Right lobe of liver (tissue), 4 donors: Measurements from ENCODE around the gene LGR4.

ENCODE experiments used
- POLR2A ChIP-seq: fragments of 450-650 bp; IDR thresholded peaks from one replicate; pipeline ENCODE4 v1.6.1; 2017; ENCODE audit warnings: antibody characterized with exemption, mild to moderate bottlenecking
- TF ChIP-seq, protein P1 (sequence below), 4 donors: fragments of 200-600 bp in 3 of 4; fragments of 450-650 bp in 1 of 4; IDR thresholded peaks; one replicate each; pipeline versions ENCODE4 v1.5.1 to v1.8.0; 2016 to 2022; ENCODE audit warnings: antibody characterized with exemption in 4 of 4, mild to moderate bottlenecking in 2 of 4
- donor health status: DM: no; HTN: no; CAD: no.
- donor health status: DM: no; HTN: no; CAD: no.
- donor health status: DM: no; HTN: yes; CAD: no.

- TF ChIP-seq, protein P1, sequence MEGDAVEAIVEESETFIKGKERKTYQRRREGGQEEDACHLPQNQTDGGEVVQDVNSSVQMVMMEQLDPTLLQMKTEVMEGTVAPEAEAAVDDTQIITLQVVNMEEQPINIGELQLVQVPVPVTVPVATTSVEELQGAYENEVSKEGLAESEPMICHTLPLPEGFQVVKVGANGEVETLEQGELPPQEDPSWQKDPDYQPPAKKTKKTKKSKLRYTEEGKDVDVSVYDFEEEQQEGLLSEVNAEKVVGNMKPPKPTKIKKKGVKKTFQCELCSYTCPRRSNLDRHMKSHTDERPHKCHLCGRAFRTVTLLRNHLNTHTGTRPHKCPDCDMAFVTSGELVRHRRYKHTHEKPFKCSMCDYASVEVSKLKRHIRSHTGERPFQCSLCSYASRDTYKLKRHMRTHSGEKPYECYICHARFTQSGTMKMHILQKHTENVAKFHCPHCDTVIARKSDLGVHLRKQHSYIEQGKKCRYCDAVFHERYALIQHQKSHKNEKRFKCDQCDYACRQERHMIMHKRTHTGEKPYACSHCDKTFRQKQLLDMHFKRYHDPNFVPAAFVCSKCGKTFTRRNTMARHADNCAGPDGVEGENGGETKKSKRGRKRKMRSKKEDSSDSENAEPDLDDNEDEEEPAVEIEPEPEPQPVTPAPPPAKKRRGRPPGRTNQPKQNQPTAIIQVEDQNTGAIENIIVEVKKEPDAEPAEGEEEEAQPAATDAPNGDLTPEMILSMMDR (IDR thresholded peaks at IDR 0.05) = no peak
- TF ChIP-seq POLR2A = no peak
Observed at GRCh38 chr11:27358296-27358695, 114.3 kb downstream of the LGR4 start.
